ENCODE results near the gene ZFPM1.

ZFPM1 gene

DNA sequence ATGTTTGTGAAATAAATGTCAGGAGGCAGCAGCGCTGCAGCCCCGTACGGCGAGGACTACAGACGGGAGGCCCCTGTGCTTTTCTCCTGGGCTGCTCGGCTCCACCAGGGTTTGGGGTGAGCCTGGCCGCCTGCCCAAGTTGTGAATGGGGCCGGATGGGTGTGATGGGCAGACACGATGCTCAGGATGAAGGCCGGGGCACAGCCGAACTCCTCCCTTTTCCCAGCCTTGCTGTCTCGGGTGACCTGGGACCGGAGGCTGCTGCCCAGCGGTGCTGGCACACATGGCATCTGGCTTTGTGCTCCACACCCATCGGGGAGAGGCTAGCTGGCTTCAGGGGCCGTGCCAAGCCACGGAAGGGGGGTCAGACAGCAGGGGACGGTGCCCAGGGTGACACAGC lies 34.2 kb upstream of the ZFPM1 start:
- DNase-seq: no peak

DNA sequence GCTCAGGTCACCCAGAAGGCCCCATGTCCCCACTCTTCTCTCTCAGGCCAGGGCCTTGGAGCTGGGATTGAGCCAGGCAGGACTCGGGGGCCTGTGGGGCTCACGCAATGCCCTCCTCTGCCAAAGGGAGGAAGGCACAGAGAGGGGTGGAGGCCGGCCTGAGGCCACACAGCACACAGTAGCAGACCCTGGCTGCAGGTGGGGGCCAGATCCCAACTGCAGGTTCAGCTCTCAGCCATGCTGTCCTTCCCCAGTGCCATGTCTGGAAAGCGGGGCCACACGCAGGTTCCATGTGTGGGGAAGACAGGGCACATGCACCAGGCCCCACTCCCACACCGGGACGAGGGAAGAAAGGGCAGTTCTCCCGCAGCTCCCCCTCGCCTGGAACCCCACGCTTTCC lies 33.3 kb upstream of the ZFPM1 start:
- no peak for DNase-seq

DNA sequence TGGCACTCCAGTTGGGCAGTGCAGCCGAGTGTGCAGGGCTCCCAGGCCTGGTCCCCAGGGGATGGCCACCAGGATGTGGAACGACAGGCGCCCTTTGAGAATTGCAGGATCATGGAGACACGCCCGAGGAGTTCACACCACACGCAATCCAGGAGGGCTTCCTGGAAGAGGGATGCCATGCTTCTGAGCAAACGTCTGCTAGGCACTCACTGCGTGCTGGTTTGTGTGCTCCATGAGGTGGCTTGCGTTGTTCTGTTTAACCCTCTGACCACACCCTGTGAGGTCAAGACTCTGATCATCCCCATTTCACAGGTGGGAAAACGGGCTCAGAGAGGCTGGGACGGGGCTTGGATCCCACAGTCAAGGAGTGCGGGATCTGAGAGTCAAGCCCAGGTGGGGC lies 32.6 kb upstream of the ZFPM1 start:
- DNase-seq: no peak

GRCh38 chr16:88421301-88421700 lies 31.8 kb upstream of the ZFPM1 start:
- DNase-seq: no peak

GRCh38 chr16:88421871-88422433 lies 31.1 kb upstream of the ZFPM1 start:
- no peak for DNase-seq

DNA sequence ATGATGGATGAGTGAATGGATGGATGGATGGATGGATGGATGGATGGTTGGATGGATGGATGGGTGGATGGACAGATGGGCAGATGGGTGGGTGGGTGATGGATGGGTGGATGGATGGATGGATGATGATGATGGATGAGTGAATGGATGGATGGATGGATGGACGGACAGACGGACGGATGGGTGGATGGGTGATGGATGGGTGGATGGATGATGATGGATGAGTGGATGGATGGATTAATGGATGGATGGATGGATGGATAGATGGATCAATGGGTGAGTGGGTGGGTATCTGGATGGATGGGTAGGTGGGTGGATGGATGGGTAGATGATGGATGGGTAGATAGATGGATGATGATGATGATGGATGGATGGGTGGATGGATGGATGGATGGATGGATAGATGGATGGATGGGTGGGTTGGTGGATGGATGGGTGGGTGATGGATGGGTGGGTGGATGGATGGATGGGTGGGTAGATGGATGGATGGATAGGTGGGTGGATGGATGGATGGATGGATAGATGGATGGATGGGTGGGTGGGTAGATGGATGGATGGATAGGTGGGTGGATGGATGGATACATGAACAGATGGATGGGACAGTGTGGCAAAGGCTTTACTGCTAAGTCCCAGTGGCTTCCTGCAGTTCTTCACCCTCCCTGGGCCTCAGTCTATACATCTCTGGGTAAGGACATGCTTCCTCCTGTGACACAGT lies 30.2 kb upstream of the ZFPM1 start:
- no peak for DNase-seq

DNA sequence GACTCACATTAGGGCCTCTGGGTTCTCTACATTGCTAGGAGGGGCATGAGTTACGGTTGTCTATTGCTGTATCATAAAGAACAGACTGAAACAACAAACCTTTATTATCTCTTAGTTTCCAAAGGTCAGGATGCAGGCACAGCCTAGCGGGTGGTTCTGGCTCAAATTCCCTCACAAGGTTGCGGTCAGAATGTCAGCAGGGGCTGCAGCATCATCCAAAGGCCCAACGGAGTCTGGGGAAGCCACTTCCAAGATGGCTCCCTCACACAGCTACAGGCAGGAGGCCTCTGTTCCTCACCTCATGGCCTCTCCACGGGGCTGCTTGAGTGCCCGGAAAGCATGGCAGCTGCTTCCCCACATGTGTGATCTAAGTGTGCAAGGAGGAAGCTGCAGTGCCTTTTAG lies 29.6 kb upstream of the ZFPM1 start:
- no peak for DNase-seq

- no peak for DNase-seq
Measured at GRCh38 chr16:88424587-88425235, 28.4 kb upstream of the ZFPM1 start.

DNA sequence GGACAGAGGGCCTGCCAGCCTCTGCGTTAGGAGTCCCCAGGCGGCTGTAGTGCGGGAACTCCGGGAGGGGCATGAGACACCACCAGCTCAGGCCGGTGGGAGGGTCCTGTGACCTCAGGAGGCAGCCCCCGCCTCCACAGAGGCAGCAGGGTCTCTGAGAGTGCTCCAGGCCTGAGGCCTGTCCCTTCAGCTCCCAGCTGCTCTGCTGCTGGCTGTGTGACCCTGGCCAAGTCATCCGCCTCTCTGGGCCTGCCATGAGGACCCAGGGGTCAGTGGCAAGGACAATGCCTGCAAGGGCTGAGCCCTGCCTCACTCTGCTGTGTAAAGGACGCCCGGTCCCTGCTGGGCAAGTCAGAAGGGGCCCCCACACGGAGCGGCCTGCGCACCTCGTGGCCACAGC lies 27.1 kb upstream of the ZFPM1 start:
- DNase-seq: no peak

DNA sequence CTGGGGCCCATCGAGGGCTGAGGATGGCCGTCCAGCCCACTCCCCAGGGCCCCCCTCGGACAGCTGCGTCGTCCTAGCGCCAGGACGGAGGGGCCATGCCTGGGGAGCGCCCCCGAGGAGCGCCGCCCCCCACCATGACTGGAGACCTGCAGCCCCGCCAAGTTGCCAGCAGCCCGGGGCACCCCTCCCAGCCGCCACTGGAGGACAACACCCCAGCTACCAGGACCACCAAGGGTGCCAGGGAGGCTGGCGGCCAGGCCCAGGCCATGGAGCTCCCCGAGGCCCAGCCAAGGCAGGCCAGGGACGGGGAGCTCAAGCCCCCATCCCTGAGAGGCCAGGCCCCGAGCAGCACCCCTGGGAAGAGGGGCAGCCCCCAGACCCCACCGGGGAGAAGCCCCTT lies 25.7 kb upstream of the ZFPM1 start:
- no peak for DNase-seq

- DNase-seq: no peak
Measured at GRCh38 chr16:88428156-88428555, 24.9 kb upstream of the ZFPM1 start.

- no peak for DNase-seq
Measured at GRCh38 chr16:88428616-88429386, 24.3 kb upstream of the ZFPM1 start.

DNA sequence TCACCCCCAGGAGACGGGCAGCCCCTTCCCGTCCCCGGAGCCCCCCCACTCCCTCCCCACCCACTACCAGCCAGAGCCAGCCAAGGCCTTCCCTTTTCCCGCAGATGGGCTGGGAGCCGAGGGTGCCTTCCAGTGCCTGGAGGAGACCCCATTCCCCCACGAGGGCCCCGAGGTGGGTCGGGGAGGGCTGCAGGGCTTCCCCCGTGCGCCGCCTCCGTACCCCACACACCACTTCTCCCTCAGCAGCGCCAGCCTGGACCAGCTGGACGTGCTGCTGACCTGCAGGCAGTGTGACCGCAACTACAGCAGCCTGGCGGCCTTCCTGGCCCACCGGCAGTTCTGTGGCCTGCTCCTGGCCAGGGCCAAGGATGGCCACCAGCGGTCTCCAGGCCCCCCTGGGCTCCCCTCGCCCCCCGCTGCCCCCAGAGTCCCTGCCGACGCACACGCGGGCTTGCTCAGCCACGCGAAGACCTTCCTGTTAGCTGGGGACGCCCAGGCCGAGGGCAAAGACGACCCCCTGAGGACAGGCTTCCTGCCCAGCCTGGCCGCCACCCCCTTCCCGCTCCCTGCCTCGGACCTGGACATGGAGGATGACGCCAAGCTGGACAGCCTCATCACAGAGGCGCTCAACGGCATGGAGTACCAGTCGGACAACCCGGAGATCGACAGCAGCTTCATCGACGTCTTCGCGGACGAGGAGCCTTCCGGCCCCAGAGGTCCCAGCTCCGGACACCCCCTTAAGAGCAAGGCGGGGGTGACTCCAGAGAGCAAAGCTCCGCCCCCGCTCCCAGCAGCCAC lies 23.5 kb upstream of the ZFPM1 start:
- DNase-seq: no peak

DNA sequence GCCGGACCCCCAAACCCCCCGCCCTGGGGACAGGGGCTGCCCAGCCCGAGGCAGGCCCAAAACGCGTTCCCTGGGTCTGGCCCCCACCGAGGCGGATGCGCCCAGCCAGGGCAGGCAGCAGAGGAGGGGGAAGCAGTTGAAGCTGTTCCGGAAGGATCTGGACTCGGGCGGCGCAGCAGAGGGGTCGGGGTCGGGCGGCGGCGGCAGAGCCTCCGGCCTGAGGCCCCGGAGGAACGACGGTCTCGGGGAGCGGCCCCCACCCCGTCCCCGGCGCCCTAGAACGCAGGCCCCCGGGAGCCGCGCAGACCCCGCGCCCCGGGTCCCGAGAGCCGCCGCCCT lies 22.9 kb upstream of the ZFPM1 start:
- no peak for DNase-seq

GRCh38 chr16:88430524-88431446 lies 22.3 kb upstream of the ZFPM1 start:
- peak; percentile 41 for DNase-seq

GRCh38 chr16:88431651-88432050 lies 21.4 kb upstream of the ZFPM1 start:
- DNase-seq: no peak

- no peak for DNase-seq
Measured at GRCh38 chr16:88432174-88432573, 20.9 kb upstream of the ZFPM1 start.

DNA sequence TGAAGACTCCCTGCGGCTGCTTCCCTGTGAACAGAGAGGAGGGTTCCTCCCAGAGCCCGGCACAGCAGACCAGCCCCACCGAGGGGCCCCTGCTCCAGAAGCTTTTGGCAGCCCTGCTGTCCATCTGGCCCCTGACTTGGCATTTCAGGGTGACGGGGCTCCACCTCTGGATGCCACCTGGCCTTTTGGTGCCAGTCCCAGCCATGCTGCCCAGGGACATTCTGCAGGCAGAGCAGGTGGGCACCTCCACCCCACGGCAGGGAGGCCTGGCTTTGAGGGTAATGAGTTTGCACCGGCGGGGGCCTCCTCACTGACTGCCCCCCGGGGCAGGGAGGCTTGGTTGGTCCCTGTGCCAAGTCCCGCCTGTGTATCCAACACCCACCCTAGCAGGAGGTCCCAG lies 20.3 kb upstream of the ZFPM1 start:
- no peak for DNase-seq

DNA sequence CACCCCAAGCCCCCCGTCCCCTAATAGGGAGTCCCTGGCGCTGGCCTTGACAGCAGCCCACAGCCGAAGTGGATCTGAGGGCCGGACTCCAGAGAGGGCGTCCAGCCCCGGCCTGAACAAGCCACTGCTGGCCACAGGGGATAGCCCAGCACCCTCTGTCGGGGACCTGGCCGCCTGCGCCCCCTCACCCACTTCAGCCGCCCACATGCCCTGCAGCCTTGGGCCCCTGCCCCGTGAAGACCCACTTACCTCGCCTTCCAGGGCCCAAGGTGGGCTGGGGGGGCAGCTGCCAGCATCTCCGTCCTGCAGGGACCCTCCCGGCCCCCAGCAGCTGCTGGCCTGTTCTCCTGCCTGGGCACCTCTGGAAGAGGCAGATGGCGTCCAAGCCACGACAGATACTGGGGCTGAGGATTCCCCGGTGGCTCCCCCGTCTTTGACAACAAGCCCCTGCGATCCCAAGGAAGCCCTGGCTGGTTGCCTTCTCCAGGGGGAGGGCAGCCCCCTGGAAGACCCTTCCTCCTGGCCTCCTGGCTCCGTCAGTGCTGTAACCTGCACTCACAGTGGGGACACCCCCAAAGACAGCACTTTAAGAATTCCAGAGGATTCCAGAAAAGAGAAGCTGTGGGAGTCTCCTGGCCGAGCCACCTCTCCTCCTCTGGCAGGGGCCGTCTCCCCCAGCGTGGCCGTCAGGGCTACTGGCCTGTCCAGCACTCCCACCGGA lies 19.3 kb upstream of the ZFPM1 start:
- no peak for DNase-seq

- DNase-seq: no peak
Measured at GRCh38 chr16:88434353-88434690, 18.8 kb upstream of the ZFPM1 start.

DNA sequence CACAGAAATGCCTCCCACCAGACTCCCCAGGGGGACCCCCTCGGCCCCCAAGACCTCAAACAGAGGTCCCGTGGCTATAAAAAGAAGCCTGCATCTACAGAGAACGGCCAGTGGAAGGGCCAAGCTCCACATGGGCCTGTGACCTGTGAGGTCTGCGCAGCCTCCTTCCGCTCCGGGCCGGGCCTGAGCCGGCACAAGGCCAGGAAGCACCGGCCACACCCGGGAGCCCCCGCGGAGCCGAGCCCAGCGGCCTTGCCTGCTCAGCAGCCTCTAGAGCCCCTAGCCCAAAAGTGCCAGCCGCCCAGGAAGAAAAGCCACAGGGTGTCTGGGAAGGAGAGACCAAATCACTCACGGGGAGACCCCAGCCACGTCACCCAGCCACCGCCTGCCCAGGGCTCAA lies 18.3 kb upstream of the ZFPM1 start:
- no peak for DNase-seq

Measured in stimulated activated CD4-positive, alpha-beta T cell treated with anti-CD3 and anti-CD28 coated beads, Interleukin-4, amount 100 ng/mL, for 24 hours (primary cell).